HepG2 (cell line): ENCODE measurements around the gene ADIPOR1. TPM values are rescaled to one million over a fixed set of nuclear protein-coding genes. Genes with fewer than 3 reads are reported as not detected.

ENCODE experiments used
- ATAC-seq: fragments of 200-7000 bp; cut with Tn5 transposase; 3 replicates; pipeline ENCODE4 v1.9.1; 2020; ENCODE audit warnings: mild to moderate bottlenecking, moderate library complexity
- BruUV-seq: library from RNA; stranded (reverse); fragments of 400-500 nt; replicated peaks from 2 replicates; lab custom pipeline; 2021; lab: Mats Ljungman, UMichigan
- CTCF ChIA-PET: fragments of 300-600 bp; formaldehyde crosslinking; extraction: SDS; loops from one replicate; lab custom pipeline; 2021; ENCODE audit warnings: low total read pairs, inconsistent platforms, low intra/inter-chr PET ratio; lab: Yijun Ruan, JAX
- POLR2A ChIA-PET: fragments of 350-600 bp; sonication (Branson Sonifier 250); formaldehyde crosslinking; loops from one replicate; lab custom pipeline; 2020; ENCODE audit warnings: antibody characterized with exemption, inconsistent platforms; lab: Yijun Ruan, JAX
- DNase-seq: peaks from one replicate; pipeline ENCODE4 v3.0.0-alpha.2; 2015; ENCODE audit warnings: low spot score
- FAIRE-seq: peaks from 3 replicates; lab custom pipeline; 2011; peaks lifted over from hg19 to GRCh38; lab: Jason Lieb, UNC
- H2AFZ ChIP-seq: one replicate; pipeline ENCODE4 v1.6.1; 2011; ENCODE audit warnings: low read length, inconsistent platforms
- H3K27ac ChIP-seq: fragments of 300-600 bp; 3 replicates; pipeline ENCODE4 v1.8.0; 2011; ENCODE audit warnings: mixed run types, mild to moderate bottlenecking, mixed read lengths, low read length, inconsistent platforms; ENCODE audit not compliant: insufficient read depth; ENCODE audit errors: extremely low read length
- H3K27me3 ChIP-seq, 2 experiments: fragments of 200-600 bp in 1 of 2; 2 replicates in 1 of 2; 3 replicates in 1 of 2; pipeline versions ENCODE4 v1.6.0 to v1.8.0; 2011; ENCODE audit warnings: low read length in 2 of 2, mild to moderate bottlenecking in 2 of 2, moderate library complexity in 2 of 2, inconsistent platforms in 1 of 2; ENCODE audit not compliant: insufficient read depth in 2 of 2, control insufficient read depth in 1 of 2
- H3K36me3 ChIP-seq, 2 experiments: fragments of 200-600 bp in 1 of 2; replicated peaks in 1 of 2; 2 replicates in 1 of 2; 3 replicates in 1 of 2; pipeline versions ENCODE4 v1.5.1 to v1.8.0; 2011; ENCODE audit warnings: low read length in 2 of 2, inconsistent platforms in 1 of 2; ENCODE audit not compliant: insufficient read depth in 2 of 2, control insufficient read depth in 1 of 2
- H3K4me1 ChIP-seq: 2 replicates; pipeline ENCODE4 v1.5.1; 2012; ENCODE audit warnings: low read length, inconsistent platforms; ENCODE audit not compliant: insufficient read depth
- H3K4me2 ChIP-seq: 2 replicates; pipeline ENCODE4 v1.6.0; 2011; ENCODE audit warnings: low read depth, low read length, inconsistent platforms
- H3K4me3 ChIP-seq, 3 experiments: fragments of 200-600 bp in 1 of 3; sonication (generic), shearing (Covaris generic) in 1 of 3; replicated peaks in 1 of 3; 2 replicates each; pipeline ENCODE4 v1.5.1; 2011 to 2016; ENCODE audit warnings: low read length in 3 of 3, inconsistent platforms in 2 of 3, low read depth in 2 of 3, mild to moderate bottlenecking in 2 of 3, control low read depth in 1 of 3, mixed read lengths in 1 of 3; ENCODE audit not compliant: insufficient read depth in 1 of 3
- H3K79me2 ChIP-seq: one replicate; pipeline ENCODE4 v1.6.1; 2011; ENCODE audit warnings: low read length, inconsistent platforms; ENCODE audit not compliant: insufficient read depth
- H3K9ac ChIP-seq: 2 replicates; pipeline ENCODE4 v1.6.0; 2011; ENCODE audit warnings: mild to moderate bottlenecking, low read depth, low read length, inconsistent platforms; ENCODE audit not compliant: insufficient read depth
- H3K9me3 ChIP-seq: 2 replicates; pipeline ENCODE4 v1.5.1; 2012; ENCODE audit warnings: mild to moderate bottlenecking, low read length
- H4K20me1 ChIP-seq: 2 replicates; pipeline ENCODE4 v1.6.0; 2011; ENCODE audit warnings: inconsistent platforms, mild to moderate bottlenecking, low read length, moderate library complexity; ENCODE audit not compliant: insufficient read depth
- FOXC1 ChIP-seq: sonication (generic); formaldehyde crosslinking; IDR thresholded peaks from 2 replicates; pipeline ENCODE4 v1.8.0; 2022; ENCODE audit warnings: mild to moderate bottlenecking, missing genetic modification reagents, borderline replicate concordance
- HNRNPLL ChIP-seq: fragments of 200-400 bp; formaldehyde crosslinking; IDR thresholded peaks from 2 replicates; pipeline ENCODE4 v1.6.1; 2017; ENCODE audit warnings: mild to moderate bottlenecking, low read depth, low read length; ENCODE audit not compliant: poor library complexity, severe bottlenecking
- KAT7 ChIP-seq: IDR thresholded peaks from 2 replicates; pipeline ENCODE4 v1.6.1; 2018; ENCODE audit warnings: borderline replicate concordance, missing compliant biosample characterization
- MAF1 ChIP-seq: sonication (generic); formaldehyde crosslinking; IDR thresholded peaks from 2 replicates; pipeline ENCODE4 v1.5.0; 2020; ENCODE audit warnings: missing genetic modification reagents, borderline replicate concordance
- MAFG ChIP-seq: sonication (generic); formaldehyde crosslinking; IDR thresholded peaks from 2 replicates; pipeline ENCODE4 v1.5.1; 2020; ENCODE audit warnings: mild to moderate bottlenecking, missing genetic modification reagents
- NCOA2 ChIP-seq: sonication (generic); formaldehyde crosslinking; IDR thresholded peaks from 2 replicates; pipeline ENCODE4 v1.8.0; 2022; ENCODE audit warnings: inconsistent platforms
- SNRNP70 ChIP-seq: fragments of 200-400 bp; formaldehyde crosslinking; IDR thresholded peaks from 2 replicates; pipeline ENCODE4 v1.6.1; 2017; ENCODE audit warnings: mild to moderate bottlenecking, low read depth, low read length, moderate library complexity
- ZBTB21 ChIP-seq: sonication (generic); formaldehyde crosslinking; IDR thresholded peaks from 2 replicates; pipeline ENCODE4 v1.4.0; 2020; ENCODE audit warnings: missing genetic modification reagents
- ZFP36L1 ChIP-seq: sonication (generic); formaldehyde crosslinking; IDR thresholded peaks from 2 replicates; pipeline ENCODE4 v1.8.0; 2022; ENCODE audit warnings: mild to moderate bottlenecking, missing genetic modification reagents, moderate library complexity
- ZFP41 ChIP-seq: sonication (generic); formaldehyde crosslinking; IDR thresholded peaks from 2 replicates; pipeline ENCODE4 v1.4.0; 2020; ENCODE audit warnings: mild to moderate bottlenecking, missing genetic modification reagents, borderline replicate concordance
- ZFP62 ChIP-seq: sonication (generic); formaldehyde crosslinking; IDR thresholded peaks from 2 replicates; pipeline ENCODE4 v1.4.0; 2020; ENCODE audit warnings: missing genetic modification reagents
- ZNF343 ChIP-seq: sonication (generic); formaldehyde crosslinking; IDR thresholded peaks from 2 replicates; pipeline ENCODE4 v1.4.0; 2020; ENCODE audit warnings: mild to moderate bottlenecking, missing genetic modification reagents
- ZSCAN21 ChIP-seq: sonication (generic); formaldehyde crosslinking; IDR thresholded peaks from 2 replicates; pipeline ENCODE4 v1.8.0; 2022; ENCODE audit warnings: mild to moderate bottlenecking, missing genetic modification reagents, moderate library complexity, borderline replicate concordance
- WGBS: methylation state at CpG from one replicate; pipeline ENCODE4 v1.1.6; 2017; ENCODE audit warnings: low lambda C conversion rate; 5-methylcytosine and 5-hydroxymethylcytosine counted together
- in situ Hi-C: cut with HindIII; loops from 2 replicates; pipeline ENCODE4 v1.10.0; 2017; ENCODE audit warnings: low pct_unique_long_range_greater_than_20kb; ENCODE audit not compliant: extremely low pct_ligation_motif_present
- intact Hi-C: fragments of 100-400 bp; cut with micrococcal nuclease; formaldehyde crosslinking; loops from one replicate; pipeline ENCODE4 v1.10.0; 2022; ENCODE audit not compliant: unreplicated experiment
- polyA plus RNA-seq, 8 experiments: library from polyadenylated mRNA; depleted of rRNA in 3 of 8; stranded (reverse) in 7 of 8; unstranded in 1 of 8; fragments of >200 nt; fragmentation: Illumina TruSeq in 4 of 8; extraction: Trizol in 4 of 8; gene quantifications; 2 replicates each; pipeline versions ENCODE4 v1.2.1 to v1.2.3, GENCODE V29; 2011 to 2016; ENCODE audit warnings: low read depth in 4 of 8, missing spikeins in 1 of 8, mixed read lengths in 1 of 8; ENCODE audit not compliant: insufficient read depth in 1 of 8
- total RNA-seq, 5 experiments: library from RNA; depleted of rRNA; stranded (reverse); fragments of >200 nt; fragmentation: Illumina TruSeq; extraction: Trizol; gene quantifications; 2 replicates each; pipeline ENCODE4 v1.2.3, GENCODE V29; 2016; ENCODE audit warnings: low read depth in 1 of 5
- TF ChIP-seq, protein P1 (sequence below): sonication (generic); formaldehyde crosslinking; IDR thresholded peaks from 2 replicates; pipeline ENCODE4 v1.4.0; 2020; ENCODE audit warnings: missing genetic modification reagents, mild to moderate bottlenecking, borderline replicate concordance
- TF ChIP-seq, protein P2 (sequence below): sonication (generic); formaldehyde crosslinking; IDR thresholded peaks from 2 replicates; pipeline ENCODE4 v1.5.0; 2020; ENCODE audit warnings: missing genetic modification reagents
- TF ChIP-seq, protein P3 (sequence below), 2 experiments: sonication (generic) in 1 of 2; formaldehyde crosslinking in 1 of 2; IDR thresholded peaks; 2 replicates each; pipeline versions ENCODE4 v1.6.1 to v1.9.0; 2014 to 2022; ENCODE audit warnings: antibody characterized with exemption in 1 of 2, borderline replicate concordance in 1 of 2, inconsistent platforms in 1 of 2, low read depth in 1 of 2, missing genetic modification reagents in 1 of 2

Gene ADIPOR1
- total and polyA plus RNA-seq, 2 of the 13 experiments (the other 11 are each of a cell fraction or from before 2014, with no cell fraction given), result 60.0 to 141 TPM

- Histone ChIP-seq H4K20me1 (no peaks in the 10 kb centered on the region), H3K4me2 (no peak overlapping the region), H3K79me2 (no peaks in the 10 kb centered on the region), H3K27me3 (peaks cover 0 to 13% of the 10 kb centered on the region in 2 experiments; a peak in 3 of 5 replicates), H3K9me3 (no peaks in the 10 kb centered on the region), H3K4me1 (peaks cover 16% of the 10 kb centered on the region; the same call in 1 of the 2 replicates), H3K4me3 (no peak overlapping the region), H3K27ac (no peak overlapping the region), H2AFZ (no peak overlapping the region), H3K9ac (no peak overlapping the region), H3K36me3 (no peaks in the 10 kb centered on the region)
- CTCF ChIA-PET, result no interaction called here
- intact Hi-C loops, result no loop called here
- BruUV-seq, result no TSS peak
- POLR2A ChIA-PET, result interaction anchor here (1.1 kb wide), 1 partner anchor 12 kb away, joined by 4 read pairs; the partner anchor contains the start of gene TMEM183A
- DNase-seq (no peak), FAIRE-seq (no peak), ATAC-seq (no peak)
- 1% methylated on average over 3 of the region's 3 CpGs for WGBS
- in situ Hi-C loops, result no loop called here
- TF ChIP-seq, protein P1, sequence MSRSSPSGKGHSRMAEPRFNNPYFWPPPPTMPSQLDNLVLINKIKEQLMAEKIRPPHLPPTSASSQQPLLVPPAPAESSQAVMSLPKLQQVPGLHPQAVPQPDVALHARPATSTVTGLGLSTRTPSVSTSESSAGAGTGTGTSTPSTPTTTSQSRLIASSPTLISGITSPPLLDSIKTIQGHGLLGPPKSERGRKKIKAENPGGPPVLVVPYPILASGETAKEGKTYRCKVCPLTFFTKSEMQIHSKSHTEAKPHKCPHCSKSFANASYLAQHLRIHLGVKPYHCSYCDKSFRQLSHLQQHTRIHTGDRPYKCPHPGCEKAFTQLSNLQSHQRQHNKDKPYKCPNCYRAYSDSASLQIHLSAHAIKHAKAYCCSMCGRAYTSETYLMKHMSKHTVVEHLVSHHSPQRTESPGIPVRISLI (CRISPR knock-in tag), result no peak
- TF ChIP-seq ZFP41 (CRISPR knock-in tag) (no peak), KAT7 (CRISPR knock-in tag) (no peak), NCOA2 (CRISPR knock-in tag) (no peak), ZFP36L1 (CRISPR knock-in tag) (no peak), FOXC1 (CRISPR knock-in tag) (no peak), MAFG (CRISPR knock-in tag) (no peak), SNRNP70 (no peak), ZSCAN21 (CRISPR knock-in tag) (no peak), ZFP62 (no peak), MAF1 (CRISPR knock-in tag) (no peak), HNRNPLL (no peak), ZBTB21 (CRISPR knock-in tag) (no peak), ZNF343 (no peak)
- TF ChIP-seq, protein P2, sequence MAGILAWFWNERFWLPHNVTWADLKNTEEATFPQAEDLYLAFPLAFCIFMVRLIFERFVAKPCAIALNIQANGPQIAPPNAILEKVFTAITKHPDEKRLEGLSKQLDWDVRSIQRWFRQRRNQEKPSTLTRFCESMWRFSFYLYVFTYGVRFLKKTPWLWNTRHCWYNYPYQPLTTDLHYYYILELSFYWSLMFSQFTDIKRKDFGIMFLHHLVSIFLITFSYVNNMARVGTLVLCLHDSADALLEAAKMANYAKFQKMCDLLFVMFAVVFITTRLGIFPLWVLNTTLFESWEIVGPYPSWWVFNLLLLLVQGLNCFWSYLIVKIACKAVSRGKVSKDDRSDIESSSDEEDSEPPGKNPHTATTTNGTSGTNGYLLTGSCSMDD (CRISPR knock-in tag), result no peak
- TF ChIP-seq, protein P3, sequence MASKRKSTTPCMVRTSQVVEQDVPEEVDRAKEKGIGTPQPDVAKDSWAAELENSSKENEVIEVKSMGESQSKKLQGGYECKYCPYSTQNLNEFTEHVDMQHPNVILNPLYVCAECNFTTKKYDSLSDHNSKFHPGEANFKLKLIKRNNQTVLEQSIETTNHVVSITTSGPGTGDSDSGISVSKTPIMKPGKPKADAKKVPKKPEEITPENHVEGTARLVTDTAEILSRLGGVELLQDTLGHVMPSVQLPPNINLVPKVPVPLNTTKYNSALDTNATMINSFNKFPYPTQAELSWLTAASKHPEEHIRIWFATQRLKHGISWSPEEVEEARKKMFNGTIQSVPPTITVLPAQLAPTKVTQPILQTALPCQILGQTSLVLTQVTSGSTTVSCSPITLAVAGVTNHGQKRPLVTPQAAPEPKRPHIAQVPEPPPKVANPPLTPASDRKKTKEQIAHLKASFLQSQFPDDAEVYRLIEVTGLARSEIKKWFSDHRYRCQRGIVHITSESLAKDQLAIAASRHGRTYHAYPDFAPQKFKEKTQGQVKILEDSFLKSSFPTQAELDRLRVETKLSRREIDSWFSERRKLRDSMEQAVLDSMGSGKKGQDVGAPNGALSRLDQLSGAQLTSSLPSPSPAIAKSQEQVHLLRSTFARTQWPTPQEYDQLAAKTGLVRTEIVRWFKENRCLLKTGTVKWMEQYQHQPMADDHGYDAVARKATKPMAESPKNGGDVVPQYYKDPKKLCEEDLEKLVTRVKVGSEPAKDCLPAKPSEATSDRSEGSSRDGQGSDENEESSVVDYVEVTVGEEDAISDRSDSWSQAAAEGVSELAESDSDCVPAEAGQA (IDR thresholded peaks at IDR 0.05; ENCODE audit: low read depth), result no peak
- TF ChIP-seq, protein P3 (CRISPR knock-in tag; IDR thresholded peaks at IDR 0.05; ENCODE audit: borderline replicate concordance), result no peak
Observed at GRCh38 chr1:202994756-202995155, 36.6 kb upstream of the ADIPOR1 start.
